H9 (cell line): ENCODE measurements around the gene KANSL1. TPM values are rescaled to one million over a fixed set of nuclear protein-coding genes. Genes with fewer than 3 reads are reported as not detected.
A peak's percentile ranks its signal among the peaks of the same experiment; 100 is the strongest.

ENCODE experiments used
- DNase-seq: peaks from one replicate; pipeline ENCODE4 v3.0.0-alpha.2; 2017
- H2AFZ ChIP-seq: one replicate; pipeline ENCODE4 v1.6.1; 2013; ENCODE audit warnings: mild to moderate bottlenecking, low read length, control low read depth, moderate library complexity
- H2AK5ac ChIP-seq: 2 replicates; pipeline ENCODE4 v1.6.1; 2013; ENCODE audit warnings: low read length, control low read depth, mixed read lengths; ENCODE audit not compliant: insufficient read length
- H2BK120ac ChIP-seq: one replicate; pipeline ENCODE4 v1.6.1; 2013; ENCODE audit warnings: low read depth, mild to moderate bottlenecking, low read length, control low read depth, inconsistent platforms; ENCODE audit not compliant: poor library complexity, severe bottlenecking
- H2BK12ac ChIP-seq: 2 replicates; pipeline ENCODE4 v1.6.1; 2013; ENCODE audit warnings: low read length, control low read depth, mixed read lengths, low read depth; ENCODE audit not compliant: insufficient read length
- H2BK15ac ChIP-seq: 2 replicates; pipeline ENCODE4 v1.6.1; 2013; ENCODE audit warnings: low read depth, low read length, control low read depth
- H2BK20ac ChIP-seq: one replicate; pipeline ENCODE4 v1.6.1; 2013; ENCODE audit warnings: low read depth, mild to moderate bottlenecking, low read length, control low read depth, inconsistent platforms; ENCODE audit not compliant: poor library complexity, severe bottlenecking
- H2BK5ac ChIP-seq: 2 replicates; pipeline ENCODE4 v1.6.1; 2013; ENCODE audit warnings: low read length, control low read depth, mixed read lengths; ENCODE audit not compliant: insufficient read length
- H3K14ac ChIP-seq: 2 replicates; pipeline ENCODE4 v1.6.1; 2013; ENCODE audit warnings: low read length, control low read depth; ENCODE audit not compliant: insufficient read depth
- H3K18ac ChIP-seq: 2 replicates; pipeline ENCODE4 v1.6.1; 2013; ENCODE audit warnings: low read depth, mild to moderate bottlenecking, mixed read lengths, low read length, control low read depth; ENCODE audit not compliant: insufficient read length
- H3K23ac ChIP-seq: 2 replicates; pipeline ENCODE4 v1.6.1; 2013; ENCODE audit warnings: low read length, control low read depth, mixed read lengths, low read depth; ENCODE audit not compliant: insufficient read length
- H3K23me2 ChIP-seq: 2 replicates; pipeline ENCODE4 v1.6.1; 2013; ENCODE audit warnings: low read depth, mild to moderate bottlenecking, mixed read lengths, low read length, control low read depth; ENCODE audit not compliant: insufficient read length, poor library complexity, severe bottlenecking
- H3K27ac ChIP-seq: 2 replicates; pipeline ENCODE4 v1.5.1; 2013; ENCODE audit warnings: low read length, control low read depth, mixed read lengths, low read depth; ENCODE audit not compliant: insufficient read length
- H3K27me3 ChIP-seq: 2 replicates; pipeline ENCODE4 v1.6.1; 2013; ENCODE audit warnings: low read length, control low read depth, inconsistent platforms; ENCODE audit not compliant: insufficient read depth
- H3K4ac ChIP-seq: 2 replicates; pipeline ENCODE4 v1.6.1; 2013; ENCODE audit warnings: low read depth, mild to moderate bottlenecking, control low read depth, inconsistent platforms, low read length, moderate library complexity
- H3K4me1 ChIP-seq: 2 replicates; pipeline ENCODE4 v1.6.1; 2013; ENCODE audit warnings: low read length, control low read depth, inconsistent platforms; ENCODE audit not compliant: insufficient read depth
- H3K4me2 ChIP-seq: 2 replicates; pipeline ENCODE4 v1.6.1; 2013; ENCODE audit warnings: low read length, control low read depth, mixed read lengths; ENCODE audit not compliant: insufficient read length, insufficient read depth
- H3K56ac ChIP-seq: 2 replicates; pipeline ENCODE4 v1.6.1; 2013; ENCODE audit warnings: low read depth, mild to moderate bottlenecking, mixed read lengths, low read length, control low read depth; ENCODE audit not compliant: insufficient read length
- H3K79me1 ChIP-seq: 2 replicates; pipeline ENCODE4 v1.6.1; 2013; ENCODE audit warnings: low read depth, mild to moderate bottlenecking, moderate library complexity, low read length, control low read depth, inconsistent platforms; ENCODE audit not compliant: insufficient read depth, poor library complexity, severe bottlenecking
- H3K79me2 ChIP-seq: 2 replicates; pipeline ENCODE4 v1.6.1; 2013; ENCODE audit warnings: low read length, control low read depth, inconsistent platforms; ENCODE audit not compliant: insufficient read depth
- H3K9ac ChIP-seq: 2 replicates; pipeline ENCODE4 v1.6.1; 2013; ENCODE audit warnings: low read length, control low read depth, mixed read lengths; ENCODE audit not compliant: insufficient read length; ENCODE audit errors: extremely low read depth
- H3K9me3 ChIP-seq: one replicate; pipeline ENCODE4 v1.6.1; 2013; ENCODE audit warnings: low read depth, low read length, inconsistent platforms; ENCODE audit not compliant: control insufficient read depth
- H3T11ph ChIP-seq: one replicate; pipeline ENCODE4 v1.6.1; 2013; ENCODE audit warnings: mild to moderate bottlenecking, low read length, control low read depth, inconsistent platforms
- H4K20me1 ChIP-seq: one replicate; pipeline ENCODE4 v1.6.1; 2013; ENCODE audit not compliant: control insufficient read depth, insufficient read length, insufficient read depth
- H4K5ac ChIP-seq: 2 replicates; pipeline ENCODE4 v1.6.1; 2013; ENCODE audit warnings: low read depth, mild to moderate bottlenecking, mixed read lengths, low read length, control low read depth; ENCODE audit not compliant: insufficient read length
- H4K8ac ChIP-seq: replicated peaks from 2 replicates; pipeline ENCODE4 v1.6.1; 2013; ENCODE audit warnings: low read length, control low read depth, mixed read lengths, low read depth; ENCODE audit not compliant: insufficient read length
- H4K91ac ChIP-seq: 2 replicates; pipeline ENCODE4 v1.6.1; 2013; ENCODE audit warnings: low read depth, mild to moderate bottlenecking, moderate library complexity, mixed read lengths, low read length, control low read depth; ENCODE audit not compliant: insufficient read length
- H3K27ac Mint-ChIP-seq, 3 experiments: 2 replicates in 2 of 3; 3 replicates in 1 of 3; pipeline ENCODE4 v1.8.0; 2020 to 2021; ENCODE audit warnings: mixed read lengths in 3 of 3, mild to moderate bottlenecking in 1 of 3, moderate library complexity in 1 of 3
- H3K27me3 Mint-ChIP-seq: 2 replicates; pipeline ENCODE4 v1.8.0; 2021; ENCODE audit warnings: low read depth, mild to moderate bottlenecking, moderate library complexity, mixed read lengths
- H3K36me3 Mint-ChIP-seq, 3 experiments: 2 replicates in 2 of 3; 3 replicates in 1 of 3; pipeline ENCODE4 v1.8.0; 2020 to 2021; ENCODE audit warnings: low read depth in 3 of 3, mixed read lengths in 3 of 3; ENCODE audit not compliant: insufficient read depth in 1 of 3
- H3K4me1 Mint-ChIP-seq, 2 experiments: 2 replicates each; pipeline ENCODE4 v1.8.0; 2020; ENCODE audit warnings: mixed read lengths in 2 of 2
- H3K4me3 Mint-ChIP-seq, 2 experiments: 2 replicates in 1 of 2; 3 replicates in 1 of 2; pipeline ENCODE4 v1.8.0; 2020 to 2021; ENCODE audit warnings: mild to moderate bottlenecking in 2 of 2, mixed read lengths in 2 of 2, moderate library complexity in 1 of 2
- H3K9me3 Mint-ChIP-seq, 2 experiments: 2 replicates in 1 of 2; 3 replicates in 1 of 2; pipeline ENCODE4 v1.8.0; 2020; ENCODE audit warnings: mild to moderate bottlenecking in 2 of 2, mixed read lengths in 2 of 2, moderate library complexity in 1 of 2
- whole genome bisulfite sequencing: extraction: QIAGEN DNeasy Blood & Tissue Kit; methylation state at CpG from one replicate; pipeline ENCODE4 v1.1.7; 2013; ENCODE audit warnings: missing lambda C conversion rate, low lambda C conversion rate, mixed read lengths; ENCODE audit not compliant: insufficient read length; ENCODE audit errors: extremely low coverage; 5-methylcytosine and 5-hydroxymethylcytosine counted together
- total RNA-seq: library from RNA; stranded (reverse); gene quantifications from 2 replicates; pipeline ENCODE4 v1.2.1, GENCODE V29; 2021
- TF ChIP-seq, protein P1 (sequence below): fragments of 200-600 bp; sonication (generic); conservative IDR thresholded peaks from 3 replicates; pipeline ENCODE4 v1.8.0; 2021; ENCODE audit warnings: antibody characterized with exemption, mild to moderate bottlenecking

Gene KANSL1
- total RNA-seq, 1 experiment from 2014 or later, result 114 TPM

DNA sequence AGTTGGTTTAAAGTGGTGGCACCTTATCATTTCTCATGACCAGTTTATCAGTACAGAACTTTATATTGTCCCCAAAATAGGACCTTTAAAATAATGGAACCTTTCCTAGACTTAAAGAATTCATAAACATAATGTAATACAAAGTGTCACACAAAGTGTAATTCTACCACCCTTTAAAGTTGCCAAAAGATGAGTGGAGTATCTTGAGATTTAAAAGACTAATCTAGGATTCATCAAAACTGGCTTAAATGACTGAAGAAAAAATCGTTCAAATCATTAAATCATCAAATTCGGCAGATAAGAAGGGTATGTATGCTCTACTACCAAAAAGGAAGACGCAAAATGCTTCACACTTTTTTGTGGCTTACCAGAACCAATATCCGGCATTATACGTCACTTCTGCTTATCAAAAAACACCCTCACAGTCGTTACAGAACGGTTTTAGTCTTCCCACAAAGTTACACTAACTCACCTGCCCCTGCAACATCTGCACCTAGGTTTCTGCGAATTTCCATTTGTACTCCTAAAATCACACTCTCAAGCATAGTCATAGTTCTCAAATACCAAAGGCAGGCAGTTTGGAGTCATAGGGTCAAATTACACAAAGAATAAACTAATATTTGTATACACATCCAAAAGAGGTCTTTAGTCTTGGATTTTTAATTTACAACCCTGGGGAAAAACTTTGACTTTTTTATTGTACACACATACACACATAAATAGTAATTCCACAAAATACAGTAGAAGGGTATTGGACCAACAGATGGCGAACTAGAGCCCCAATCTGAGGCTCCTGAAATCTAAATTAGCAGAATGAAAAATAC, 1.4 kb upstream of the KANSL1 start:
- H3K4me2 ChIP-seq, result peak overlapping the region; percentile 50
- H3K18ac ChIP-seq, result no peak overlapping the region
- peaks cover 21 to 25% of the 10 kb centered on the region in 2 experiments for H3K4me1 Mint-ChIP-seq
- H2BK20ac ChIP-seq, result no peak overlapping the region
- no peaks in the 10 kb centered on the region for H3K9me3 ChIP-seq
- H3K23ac ChIP-seq, result no peak overlapping the region
- peaks cover 16 to 31% (median 22%) of the 10 kb centered on the region in 3 experiments for H3K36me3 Mint-ChIP-seq
- peaks cover 3% of the 10 kb centered on the region for H3K23me2 ChIP-seq
- peaks cover 11 to 19% of the 10 kb centered on the region in 2 experiments for H3K9me3 Mint-ChIP-seq
- H4K8ac ChIP-seq, result no peak overlapping the region
- H3K4me3 Mint-ChIP-seq, result peak overlapping the region; percentile 85 to 91
- H3K27me3 ChIP-seq, result no peaks in the 10 kb centered on the region
- peak overlapping the region in 2 of 3 experiments; percentile 77 to 80; a peak in 4 of 7 replicates for H3K27ac Mint-ChIP-seq
- peaks cover 33% of the 10 kb centered on the region for H3K79me2 ChIP-seq
- H2BK5ac ChIP-seq, result no peak overlapping the region
- H4K20me1 ChIP-seq, result peaks cover 2% of the 10 kb centered on the region
- no peak overlapping the region for H3T11ph ChIP-seq
- DNase-seq, result no peak
- H4K5ac ChIP-seq, result no peak overlapping the region
- H3K4me1 ChIP-seq, result no peaks in the 10 kb centered on the region; the same call in 1 of the 2 replicates
- no peaks in the 10 kb centered on the region for H3K79me1 ChIP-seq
- TF ChIP-seq, protein P1, sequence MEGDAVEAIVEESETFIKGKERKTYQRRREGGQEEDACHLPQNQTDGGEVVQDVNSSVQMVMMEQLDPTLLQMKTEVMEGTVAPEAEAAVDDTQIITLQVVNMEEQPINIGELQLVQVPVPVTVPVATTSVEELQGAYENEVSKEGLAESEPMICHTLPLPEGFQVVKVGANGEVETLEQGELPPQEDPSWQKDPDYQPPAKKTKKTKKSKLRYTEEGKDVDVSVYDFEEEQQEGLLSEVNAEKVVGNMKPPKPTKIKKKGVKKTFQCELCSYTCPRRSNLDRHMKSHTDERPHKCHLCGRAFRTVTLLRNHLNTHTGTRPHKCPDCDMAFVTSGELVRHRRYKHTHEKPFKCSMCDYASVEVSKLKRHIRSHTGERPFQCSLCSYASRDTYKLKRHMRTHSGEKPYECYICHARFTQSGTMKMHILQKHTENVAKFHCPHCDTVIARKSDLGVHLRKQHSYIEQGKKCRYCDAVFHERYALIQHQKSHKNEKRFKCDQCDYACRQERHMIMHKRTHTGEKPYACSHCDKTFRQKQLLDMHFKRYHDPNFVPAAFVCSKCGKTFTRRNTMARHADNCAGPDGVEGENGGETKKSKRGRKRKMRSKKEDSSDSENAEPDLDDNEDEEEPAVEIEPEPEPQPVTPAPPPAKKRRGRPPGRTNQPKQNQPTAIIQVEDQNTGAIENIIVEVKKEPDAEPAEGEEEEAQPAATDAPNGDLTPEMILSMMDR, result peak; percentile 80
- no peak overlapping the region for H3K27ac ChIP-seq
- H3K4ac ChIP-seq, result no peak overlapping the region
- no peak overlapping the region for H4K91ac ChIP-seq
- no peak overlapping the region for H2AK5ac ChIP-seq
- H2BK15ac ChIP-seq, result no peak overlapping the region
- no CpG with 5 or more reads among the region's 9 CpGs for WGBS
- no peak overlapping the region for H2BK12ac ChIP-seq
- no peak overlapping the region for H3K56ac ChIP-seq
- no peak overlapping the region for H2BK120ac ChIP-seq
- no peak overlapping the region for H2AFZ ChIP-seq
- no peaks in the 10 kb centered on the region for H3K27me3 Mint-ChIP-seq
- H3K9ac ChIP-seq, result no peak overlapping the region
- H3K14ac ChIP-seq, result no peak overlapping the region
